WTC11 (cell line): Measurements from ENCODE around the gene SLC39A2. TPM values are rescaled to one million over a fixed set of nuclear protein-coding genes. Genes with fewer than 3 reads are reported as not detected.
A peak's percentile ranks its signal among the peaks of the same experiment; 100 is the strongest.

ENCODE experiments used
- ATAC-seq: fragments of 200-7000 bp; cut with Tn5 transposase; 2 replicates; pipeline ENCODE4 v1.10.0; 2021; ENCODE audit warnings: mild to moderate bottlenecking, moderate library complexity
- CTCF ChIA-PET: fragments of 300-600 bp; sonication (Branson Sonifier 250); formaldehyde crosslinking; loops from one replicate; lab custom pipeline; 2021; ENCODE audit warnings: antibody characterized with exemption; lab: Charles Lee
- POLR2A ChIA-PET: fragments of 350-600 bp; sonication (Branson Sonifier 250); formaldehyde crosslinking; loops from one replicate; lab custom pipeline; 2021; ENCODE audit warnings: antibody characterized with exemption; lab: Charles Lee
- DNase-seq: peaks from one replicate; pipeline ENCODE4 v3.0.0; 2021; ENCODE audit warnings: low spot score
- H3K27ac Mint-ChIP-seq: 2 replicates; pipeline ENCODE4 v1.8.0; 2021; ENCODE audit warnings: mixed read lengths
- H3K27me3 Mint-ChIP-seq: 2 replicates; pipeline ENCODE4 v1.8.0; 2021; ENCODE audit warnings: low read depth, mild to moderate bottlenecking, moderate library complexity, mixed read lengths
- H3K36me3 Mint-ChIP-seq: 2 replicates; pipeline ENCODE4 v1.8.0; 2021; ENCODE audit warnings: mixed read lengths
- H3K4me1 Mint-ChIP-seq: 2 replicates; pipeline ENCODE4 v1.8.0; 2022; ENCODE audit warnings: mixed read lengths
- H3K4me3 Mint-ChIP-seq: 2 replicates; pipeline ENCODE4 v1.8.0; 2021; ENCODE audit warnings: mild to moderate bottlenecking, moderate library complexity, mixed read lengths
- H3K9me3 Mint-ChIP-seq: 2 replicates; pipeline ENCODE4 v1.8.0; 2021; ENCODE audit warnings: mixed read lengths
- EMX1 ChIP-seq: fragments of 250-450 bp; sonication (Bioruptor Pico); IDR thresholded peaks from 2 replicates; pipeline ENCODE4 v1.8.0; 2021; ENCODE audit warnings: mild to moderate bottlenecking
- ETV6 ChIP-seq: sonication (generic); formaldehyde crosslinking; IDR thresholded peaks from 2 replicates; pipeline ENCODE4 v1.8.1; 2022; ENCODE audit warnings: mild to moderate bottlenecking, missing genetic modification reagents
- FOXJ3 ChIP-seq: sonication (generic); formaldehyde crosslinking; IDR thresholded peaks from 2 replicates; pipeline ENCODE4 v1.9.0; 2021; ENCODE audit warnings: missing genetic modification reagents, mild to moderate bottlenecking, borderline replicate concordance
- FOXK1 ChIP-seq: sonication (generic); formaldehyde crosslinking; IDR thresholded peaks from 2 replicates; pipeline ENCODE4 v1.8.0; 2022; ENCODE audit warnings: mild to moderate bottlenecking, moderate library complexity, missing genetic modification reagents
- JAZF1 ChIP-seq: fragments of 250-450 bp; sonication (Bioruptor Pico); IDR thresholded peaks from 2 replicates; pipeline ENCODE4 v1.9.0; 2021; ENCODE audit warnings: moderate library complexity, mild to moderate bottlenecking, inconsistent platforms
- NR2C2 ChIP-seq: sonication (generic); formaldehyde crosslinking; IDR thresholded peaks from 2 replicates; pipeline ENCODE4 v1.8.0; 2022; ENCODE audit warnings: mild to moderate bottlenecking, missing genetic modification reagents
- OVOL2 ChIP-seq: fragments of 250-450 bp; sonication (Bioruptor Pico); IDR thresholded peaks from 2 replicates; pipeline ENCODE4 v1.9.0; 2021; ENCODE audit warnings: mild to moderate bottlenecking, borderline replicate concordance
- SMAD3 ChIP-seq: sonication (generic); formaldehyde crosslinking; IDR thresholded peaks from 2 replicates; pipeline ENCODE4 v1.8.0; 2022; ENCODE audit warnings: missing genetic modification reagents, mild to moderate bottlenecking, borderline replicate concordance
- TEAD1 ChIP-seq: sonication (generic); formaldehyde crosslinking; IDR thresholded peaks from 2 replicates; pipeline ENCODE4 v1.8.0; 2022; ENCODE audit warnings: mild to moderate bottlenecking, missing genetic modification reagents
- ZBTB43 ChIP-seq: sonication (generic); formaldehyde crosslinking; IDR thresholded peaks from 2 replicates; pipeline ENCODE4 v1.8.1; 2023; ENCODE audit warnings: mild to moderate bottlenecking, missing genetic modification reagents
- ZNF121 ChIP-seq: sonication (generic); formaldehyde crosslinking; IDR thresholded peaks from 2 replicates; pipeline ENCODE4 v1.8.0; 2023; ENCODE audit warnings: missing genetic modification reagents
- ZNF425 ChIP-seq: fragments of 250-450 bp; sonication (Bioruptor Pico); conservative IDR thresholded peaks from 2 replicates; pipeline ENCODE4 v1.9.0; 2021; ENCODE audit warnings: mild to moderate bottlenecking
- total RNA-seq: library from RNA; stranded (reverse); gene quantifications from 3 replicates; pipeline ENCODE4 v1.2.3, GENCODE V29; 2021
- TF ChIP-seq, protein P1 (sequence below): fragments of 250-450 bp; sonication (Bioruptor Pico); IDR thresholded peaks from 2 replicates; pipeline ENCODE4 v2.1.2; 2022; ENCODE audit warnings: mild to moderate bottlenecking, moderate library complexity
- TF ChIP-seq, protein P2 (sequence below): sonication (generic); formaldehyde crosslinking; IDR thresholded peaks from 2 replicates; pipeline ENCODE4 v1.8.0; 2022; ENCODE audit warnings: mild to moderate bottlenecking, missing genetic modification reagents
- TF ChIP-seq, protein P3 (sequence below): sonication (generic); formaldehyde crosslinking; IDR thresholded peaks from 2 replicates; pipeline ENCODE4 v1.8.0; 2023; ENCODE audit warnings: mild to moderate bottlenecking, missing genetic modification reagents
- TF ChIP-seq, protein P4 (sequence below): sonication (generic); formaldehyde crosslinking; IDR thresholded peaks from 2 replicates; pipeline ENCODE4 v1.8.1; 2023; ENCODE audit warnings: mild to moderate bottlenecking, missing genetic modification reagents, moderate library complexity
- TF ChIP-seq, protein P5 (sequence below): sonication (generic); formaldehyde crosslinking; IDR thresholded peaks from 2 replicates; pipeline ENCODE4 v1.8.1; 2022; ENCODE audit warnings: low read depth, mild to moderate bottlenecking, moderate library complexity, missing genetic modification reagents, borderline replicate concordance

The SLC39A2 gene
- total RNA-seq, 1 experiment from 2014 or later, result not detected

GRCh38 chr14:20989787-20990600, 9.1 kb upstream of the SLC39A2 start, which contains the start of gene METTL17 (continued):
- TF ChIP-seq ZBTB43 (CRISPR knock-in tag), result 0 out of 2 replicates have a peak, but pooled peaks have one; percentile 34

DNA sequence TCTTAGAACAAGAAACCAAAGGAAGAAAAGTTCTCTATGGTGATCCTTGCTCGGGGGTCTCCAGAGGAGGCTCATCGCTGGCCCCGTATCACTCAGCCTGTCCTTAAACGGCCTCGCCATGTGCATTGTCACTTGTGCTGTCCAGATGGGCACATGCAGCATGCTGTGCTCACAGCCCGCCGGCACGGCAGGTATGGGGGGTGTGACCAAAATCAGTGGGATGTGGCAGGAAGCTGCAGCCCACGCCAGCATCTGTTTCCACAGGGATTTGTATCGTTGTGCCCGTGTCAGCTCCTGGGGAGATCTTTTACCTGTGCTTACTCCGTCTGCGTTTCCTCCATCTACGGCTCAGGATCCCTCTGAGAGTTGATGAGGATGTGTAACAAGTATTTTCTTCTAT, 2.6 kb upstream of the SLC39A2 start:
- ATAC-seq, result no peak
- TF ChIP-seq, protein P1, sequence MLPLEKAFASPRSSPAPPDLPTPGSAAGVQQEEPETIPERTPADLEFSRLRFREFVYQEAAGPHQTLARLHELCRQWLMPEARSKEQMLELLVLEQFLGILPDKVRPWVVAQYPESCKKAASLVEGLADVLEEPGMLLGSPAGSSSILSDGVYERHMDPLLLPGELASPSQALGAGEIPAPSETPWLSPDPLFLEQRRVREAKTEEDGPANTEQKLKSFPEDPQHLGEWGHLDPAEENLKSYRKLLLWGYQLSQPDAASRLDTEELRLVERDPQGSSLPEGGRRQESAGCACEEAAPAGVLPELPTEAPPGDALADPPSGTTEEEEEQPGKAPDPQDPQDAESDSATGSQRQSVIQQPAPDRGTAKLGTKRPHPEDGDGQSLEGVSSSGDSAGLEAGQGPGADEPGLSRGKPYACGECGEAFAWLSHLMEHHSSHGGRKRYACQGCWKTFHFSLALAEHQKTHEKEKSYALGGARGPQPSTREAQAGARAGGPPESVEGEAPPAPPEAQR (CRISPR knock-in tag), result no peak
- TF ChIP-seq ETV6 (CRISPR knock-in tag), result no peak
- TF ChIP-seq JAZF1 (CRISPR knock-in tag), result no peak
- TF ChIP-seq, protein P2, sequence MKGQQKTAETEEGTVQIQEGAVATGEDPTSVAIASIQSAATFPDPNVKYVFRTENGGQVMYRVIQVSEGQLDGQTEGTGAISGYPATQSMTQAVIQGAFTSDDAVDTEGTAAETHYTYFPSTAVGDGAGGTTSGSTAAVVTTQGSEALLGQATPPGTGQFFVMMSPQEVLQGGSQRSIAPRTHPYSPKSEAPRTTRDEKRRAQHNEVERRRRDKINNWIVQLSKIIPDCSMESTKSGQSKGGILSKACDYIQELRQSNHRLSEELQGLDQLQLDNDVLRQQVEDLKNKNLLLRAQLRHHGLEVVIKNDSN (CRISPR knock-in tag), result no peak
- TF ChIP-seq, all 79 proteins: peak for 0
- no peak overlapping the region for H3K4me3 Mint-ChIP-seq
- ChIA-PET POLR2A (no interaction called here), CTCF (interaction anchor here (0.9 to 5.6 kb wide), 7 partner anchors 18 to 96 kb away, joined by 3 to 78 read pairs (median 9); no protein-coding TSS in a partner anchor)
- no peaks in the 10 kb centered on the region; the same call in 1 of the 2 replicates for H3K27me3 Mint-ChIP-seq
- peaks cover 52% of the 10 kb centered on the region for H3K36me3 Mint-ChIP-seq
- H3K9me3 Mint-ChIP-seq, result no peaks in the 10 kb centered on the region
- DNase-seq, result no peak
- peaks cover 21% of the 10 kb centered on the region for H3K4me1 Mint-ChIP-seq
- H3K27ac Mint-ChIP-seq, result no peak overlapping the region

- CTCF ChIA-PET, result interaction anchor here (0.6 to 5.6 kb wide), 11 partner anchors 9 to 171 kb away, joined by 3 to 78 read pairs (median 5); no protein-coding TSS in a partner anchor
- Mint-ChIP-seq H3K36me3 (peaks cover 46% of the 10 kb centered on the region), H3K9me3 (no peaks in the 10 kb centered on the region), H3K27me3 (no peaks in the 10 kb centered on the region; the same call in 1 of the 2 replicates), H3K4me1 (peaks cover 18% of the 10 kb centered on the region), H3K27ac (peak overlapping the region; percentile 78; the same call in 1 of the 2 replicates), H3K4me3 (no peak overlapping the region)
- DNase-seq (no peak), ATAC-seq (no peak)
- POLR2A ChIA-PET, result interaction anchor here (0.6 to 0.7 kb wide), 2 partner anchors 74 to 196 kb away, joined by 5 to 8 read pairs; no protein-coding TSS in a partner anchor
- TF ChIP-seq FOXK1 (no peak), OVOL2 (CRISPR knock-in tag) (no peak), ZNF121 (no peak), ZNF425 (no peak), NR2C2 (CRISPR knock-in tag) (no peak), EMX1 (CRISPR knock-in tag) (no peak), FOXJ3 (CRISPR knock-in tag) (no peak), TEAD1 (CRISPR knock-in tag) (no peak), SMAD3 (no peak), JAZF1 (CRISPR knock-in tag) (no peak)
- TF ChIP-seq, protein P3, sequence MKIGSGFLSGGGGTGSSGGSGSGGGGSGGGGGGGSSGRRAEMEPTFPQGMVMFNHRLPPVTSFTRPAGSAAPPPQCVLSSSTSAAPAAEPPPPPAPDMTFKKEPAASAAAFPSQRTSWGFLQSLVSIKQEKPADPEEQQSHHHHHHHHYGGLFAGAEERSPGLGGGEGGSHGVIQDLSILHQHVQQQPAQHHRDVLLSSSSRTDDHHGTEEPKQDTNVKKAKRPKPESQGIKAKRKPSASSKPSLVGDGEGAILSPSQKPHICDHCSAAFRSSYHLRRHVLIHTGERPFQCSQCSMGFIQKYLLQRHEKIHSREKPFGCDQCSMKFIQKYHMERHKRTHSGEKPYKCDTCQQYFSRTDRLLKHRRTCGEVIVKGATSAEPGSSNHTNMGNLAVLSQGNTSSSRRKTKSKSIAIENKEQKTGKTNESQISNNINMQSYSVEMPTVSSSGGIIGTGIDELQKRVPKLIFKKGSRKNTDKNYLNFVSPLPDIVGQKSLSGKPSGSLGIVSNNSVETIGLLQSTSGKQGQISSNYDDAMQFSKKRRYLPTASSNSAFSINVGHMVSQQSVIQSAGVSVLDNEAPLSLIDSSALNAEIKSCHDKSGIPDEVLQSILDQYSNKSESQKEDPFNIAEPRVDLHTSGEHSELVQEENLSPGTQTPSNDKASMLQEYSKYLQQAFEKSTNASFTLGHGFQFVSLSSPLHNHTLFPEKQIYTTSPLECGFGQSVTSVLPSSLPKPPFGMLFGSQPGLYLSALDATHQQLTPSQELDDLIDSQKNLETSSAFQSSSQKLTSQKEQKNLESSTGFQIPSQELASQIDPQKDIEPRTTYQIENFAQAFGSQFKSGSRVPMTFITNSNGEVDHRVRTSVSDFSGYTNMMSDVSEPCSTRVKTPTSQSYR (CRISPR knock-in tag), result no peak
- TF ChIP-seq, protein P2 (CRISPR knock-in tag), result no peak
- TF ChIP-seq, protein P4, sequence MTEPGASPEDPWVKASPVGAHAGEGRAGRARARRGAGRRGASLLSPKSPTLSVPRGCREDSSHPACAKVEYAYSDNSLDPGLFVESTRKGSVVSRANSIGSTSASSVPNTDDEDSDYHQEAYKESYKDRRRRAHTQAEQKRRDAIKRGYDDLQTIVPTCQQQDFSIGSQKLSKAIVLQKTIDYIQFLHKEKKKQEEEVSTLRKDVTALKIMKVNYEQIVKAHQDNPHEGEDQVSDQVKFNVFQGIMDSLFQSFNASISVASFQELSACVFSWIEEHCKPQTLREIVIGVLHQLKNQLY (CRISPR knock-in tag), result no peak
- TF ChIP-seq, protein P1 (CRISPR knock-in tag), result no peak
- TF ChIP-seq, protein P5, sequence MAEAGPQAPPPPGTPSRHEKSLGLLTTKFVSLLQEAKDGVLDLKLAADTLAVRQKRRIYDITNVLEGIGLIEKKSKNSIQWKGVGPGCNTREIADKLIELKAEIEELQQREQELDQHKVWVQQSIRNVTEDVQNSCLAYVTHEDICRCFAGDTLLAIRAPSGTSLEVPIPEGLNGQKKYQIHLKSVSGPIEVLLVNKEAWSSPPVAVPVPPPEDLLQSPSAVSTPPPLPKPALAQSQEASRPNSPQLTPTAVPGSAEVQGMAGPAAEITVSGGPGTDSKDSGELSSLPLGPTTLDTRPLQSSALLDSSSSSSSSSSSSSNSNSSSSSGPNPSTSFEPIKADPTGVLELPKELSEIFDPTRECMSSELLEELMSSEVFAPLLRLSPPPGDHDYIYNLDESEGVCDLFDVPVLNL, result no peak
These were observed 2.0 kb upstream of the SLC39A2 start for GRCh38 chr14:20997115-20997514.
